ENCODE results near the gene IL25. TPM values are rescaled to one million over a fixed set of nuclear protein-coding genes. Genes with fewer than 3 reads are reported as not detected.

Gene IL25
- polyA plus RNA-seq, 1 of the 3 experiments (the other 2 are of a cell fraction), result not detected

GRCh38 chr14:23386999-23387398, 14.4 kb downstream of the IL25 start:
- Histone ChIP-seq H3K4me1 (ENCODE audit: control insufficient read depth in 1 of 2, insufficient read depth in 2 of 2, low read depth in 1 of 2, low read length in 1 of 2) (no peaks in the 10 kb centered on the region), H3K27ac (ENCODE audit: low read depth in 2 of 2, low read length in 1 of 2) (no peak overlapping the region), H3K9ac (no peak overlapping the region), H4K20me1 (ENCODE audit: insufficient read depth) (no peaks in the 10 kb centered on the region), H3K36me3 (replicated peaks in 1 of 2; ENCODE audit: control insufficient read depth in 1 of 2, insufficient read depth in 2 of 2, low read length in 1 of 2) (no peaks in the 10 kb centered on the region), H3K27me3 (ENCODE audit: insufficient read depth) (peaks cover 23% of the 10 kb centered on the region), H2AFZ (ENCODE audit: low read depth) (no peak overlapping the region), H3F3A (replicated peaks; ENCODE audit: insufficient read depth) (no peaks in the 10 kb centered on the region), H3K9me3 (no peaks in the 10 kb centered on the region), H3K9me2 (no peaks in the 10 kb centered on the region), H3K4me3 (ENCODE audit: low read depth in 2 of 2, low read length in 1 of 2) (no peak overlapping the region), H3K4me2 (no peak overlapping the region), H3K79me2 (ENCODE audit: insufficient read depth) (no peaks in the 10 kb centered on the region)
- 83% methylated on average over 1 of the region's 1 CpG for WGBS (ENCODE audit: low lambda C conversion rate)
- no peak for TF ChIP-seq USF1 (IDR thresholded peaks at IDR 0.05; ENCODE audit: borderline replicate concordance, low read depth)
- TF ChIP-seq GABPA (IDR thresholded peaks at IDR 0.05; ENCODE audit: low read depth), result no peak
- no peak for TF ChIP-seq YY1 (IDR thresholded peaks at IDR 0.05; ENCODE audit: low read depth)
- no peak for TF ChIP-seq CHD2 (IDR thresholded peaks at IDR 0.05; ENCODE audit: low read length, partially characterized antibody)
- no peak for TF ChIP-seq POLR2AphosphoS5 (IDR thresholded peaks at IDR 0.05; ENCODE audit: low read depth, low read length)
- TF ChIP-seq FOXM1 (IDR thresholded peaks at IDR 0.05; ENCODE audit: low read depth), result no peak
- TF ChIP-seq TCF12 (IDR thresholded peaks at IDR 0.05), result no peak
- no peak for TF ChIP-seq ZBTB33 (IDR thresholded peaks at IDR 0.05; ENCODE audit: borderline replicate concordance, low read depth)
- TF ChIP-seq RAD21 (IDR thresholded peaks at IDR 0.05; ENCODE audit: low read length), result no peak
- no peak for TF ChIP-seq REST (IDR thresholded peaks at IDR 0.05; ENCODE audit: low read depth, low read length)
- no peak for TF ChIP-seq USF2 (IDR thresholded peaks at IDR 0.05; ENCODE audit: borderline replicate concordance, low read depth, low read length)
- POLR2A ChIA-PET, result no interaction called here
- no peak for DNase-seq
- CTCF ChIA-PET, result no interaction called here
